Liver (tissue), 3 donors: ENCODE measurements around the gene PRKX.

ENCODE experiments used
- EGR1 ChIP-seq, 2 donors: IDR thresholded peaks; 2 replicates each; pipeline ENCODE4 v1.6.1; 2016 to 2018; ENCODE audit warnings: antibody characterized with exemption in 2 of 2, low read depth in 2 of 2
- JUND ChIP-seq, 2 donors: IDR thresholded peaks; 2 replicates each; pipeline ENCODE4 v1.6.1; 2016; ENCODE audit warnings: antibody characterized with exemption in 2 of 2
- RXRA ChIP-seq, 2 donors: IDR thresholded peaks; 2 replicates each; pipeline ENCODE4 v1.6.1; 2017 to 2018; ENCODE audit warnings: antibody characterized with exemption in 2 of 2, mild to moderate bottlenecking in 1 of 2
- YY1 ChIP-seq: IDR thresholded peaks from 2 replicates; pipeline ENCODE4 v1.6.1; 2016; ENCODE audit warnings: antibody characterized with exemption, mild to moderate bottlenecking
- TF ChIP-seq, protein P1 (sequence below): fragments of 150-350 bp; IDR thresholded peaks from 2 replicates; pipeline ENCODE4 v1.5.1; 2017; ENCODE audit warnings: improper control_type of control experiment, low read depth, low read length; ENCODE audit not compliant: missing input control
- TF ChIP-seq, protein P2 (sequence below): IDR thresholded peaks from 2 replicates; pipeline ENCODE4 v1.6.1; 2016; ENCODE audit warnings: antibody characterized with exemption, mild to moderate bottlenecking
- donor health status: healthy.
- donor health status: healthy.

DNA sequence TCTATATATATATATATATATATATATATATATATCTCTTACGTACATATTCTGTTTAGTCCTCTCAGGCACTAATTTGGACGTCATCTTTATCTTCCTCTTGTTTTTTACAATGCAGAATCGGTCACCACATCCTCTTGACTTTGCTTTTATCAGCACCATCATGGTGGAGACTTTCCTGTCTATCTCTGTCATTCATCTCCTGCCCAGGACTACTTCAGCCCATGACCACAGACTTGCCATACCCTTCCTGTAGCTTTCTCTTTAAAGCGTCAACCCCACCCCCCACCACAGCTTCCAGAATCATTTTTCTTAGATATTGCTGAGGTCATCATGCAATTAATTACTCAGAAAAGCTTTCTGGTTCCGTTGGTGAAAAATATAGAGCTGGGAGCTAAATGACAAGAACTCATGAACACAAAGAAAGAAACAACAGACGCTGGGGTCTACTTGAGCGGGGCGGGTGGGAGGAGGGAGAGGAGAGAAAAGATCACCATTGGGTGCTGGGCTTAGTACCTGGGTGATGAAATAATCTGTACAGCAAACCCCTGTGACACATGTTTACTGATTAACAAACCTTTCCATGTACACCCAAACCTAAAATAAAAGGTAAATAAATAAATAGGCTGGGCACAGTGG lies 30.5 kb upstream of the PRKX start:
- TF ChIP-seq, protein P1, sequence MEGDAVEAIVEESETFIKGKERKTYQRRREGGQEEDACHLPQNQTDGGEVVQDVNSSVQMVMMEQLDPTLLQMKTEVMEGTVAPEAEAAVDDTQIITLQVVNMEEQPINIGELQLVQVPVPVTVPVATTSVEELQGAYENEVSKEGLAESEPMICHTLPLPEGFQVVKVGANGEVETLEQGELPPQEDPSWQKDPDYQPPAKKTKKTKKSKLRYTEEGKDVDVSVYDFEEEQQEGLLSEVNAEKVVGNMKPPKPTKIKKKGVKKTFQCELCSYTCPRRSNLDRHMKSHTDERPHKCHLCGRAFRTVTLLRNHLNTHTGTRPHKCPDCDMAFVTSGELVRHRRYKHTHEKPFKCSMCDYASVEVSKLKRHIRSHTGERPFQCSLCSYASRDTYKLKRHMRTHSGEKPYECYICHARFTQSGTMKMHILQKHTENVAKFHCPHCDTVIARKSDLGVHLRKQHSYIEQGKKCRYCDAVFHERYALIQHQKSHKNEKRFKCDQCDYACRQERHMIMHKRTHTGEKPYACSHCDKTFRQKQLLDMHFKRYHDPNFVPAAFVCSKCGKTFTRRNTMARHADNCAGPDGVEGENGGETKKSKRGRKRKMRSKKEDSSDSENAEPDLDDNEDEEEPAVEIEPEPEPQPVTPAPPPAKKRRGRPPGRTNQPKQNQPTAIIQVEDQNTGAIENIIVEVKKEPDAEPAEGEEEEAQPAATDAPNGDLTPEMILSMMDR, result no peak
- no peak for TF ChIP-seq EGR1 (IDR thresholded peaks at IDR 0.05; ENCODE audit: low read depth in 2 of 2)
- no peak for TF ChIP-seq RXRA (IDR thresholded peaks at IDR 0.05)
- no peak for TF ChIP-seq YY1
- TF ChIP-seq JUND (IDR thresholded peaks at IDR 0.05), result no peak
- TF ChIP-seq, protein P2, sequence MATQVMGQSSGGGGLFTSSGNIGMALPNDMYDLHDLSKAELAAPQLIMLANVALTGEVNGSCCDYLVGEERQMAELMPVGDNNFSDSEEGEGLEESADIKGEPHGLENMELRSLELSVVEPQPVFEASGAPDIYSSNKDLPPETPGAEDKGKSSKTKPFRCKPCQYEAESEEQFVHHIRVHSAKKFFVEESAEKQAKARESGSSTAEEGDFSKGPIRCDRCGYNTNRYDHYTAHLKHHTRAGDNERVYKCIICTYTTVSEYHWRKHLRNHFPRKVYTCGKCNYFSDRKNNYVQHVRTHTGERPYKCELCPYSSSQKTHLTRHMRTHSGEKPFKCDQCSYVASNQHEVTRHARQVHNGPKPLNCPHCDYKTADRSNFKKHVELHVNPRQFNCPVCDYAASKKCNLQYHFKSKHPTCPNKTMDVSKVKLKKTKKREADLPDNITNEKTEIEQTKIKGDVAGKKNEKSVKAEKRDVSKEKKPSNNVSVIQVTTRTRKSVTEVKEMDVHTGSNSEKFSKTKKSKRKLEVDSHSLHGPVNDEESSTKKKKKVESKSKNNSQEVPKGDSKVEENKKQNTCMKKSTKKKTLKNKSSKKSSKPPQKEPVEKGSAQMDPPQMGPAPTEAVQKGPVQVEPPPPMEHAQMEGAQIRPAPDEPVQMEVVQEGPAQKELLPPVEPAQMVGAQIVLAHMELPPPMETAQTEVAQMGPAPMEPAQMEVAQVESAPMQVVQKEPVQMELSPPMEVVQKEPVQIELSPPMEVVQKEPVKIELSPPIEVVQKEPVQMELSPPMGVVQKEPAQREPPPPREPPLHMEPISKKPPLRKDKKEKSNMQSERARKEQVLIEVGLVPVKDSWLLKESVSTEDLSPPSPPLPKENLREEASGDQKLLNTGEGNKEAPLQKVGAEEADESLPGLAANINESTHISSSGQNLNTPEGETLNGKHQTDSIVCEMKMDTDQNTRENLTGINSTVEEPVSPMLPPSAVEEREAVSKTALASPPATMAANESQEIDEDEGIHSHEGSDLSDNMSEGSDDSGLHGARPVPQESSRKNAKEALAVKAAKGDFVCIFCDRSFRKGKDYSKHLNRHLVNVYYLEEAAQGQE, result no peak
